ENCODE results near the gene TRAF6. TPM values are rescaled to one million over a fixed set of nuclear protein-coding genes. Genes with fewer than 3 reads are reported as not detected.

TRAF6 gene
- total RNA-seq, 1 donor from 2014 or later: 6.1 TPM

GRCh38 chr11:36460220-36460619 is 49.9 kb downstream of the TRAF6 start:
- FAIRE-seq (no peak), DNase-seq (ENCODE audit: low read depth) (no peak)
- H3K27me3 ChIP-seq (ENCODE audit: control insufficient read depth, insufficient read depth, low read length): no peaks in the 10 kb centered on the region
- TF ChIP-seq, protein P1, sequence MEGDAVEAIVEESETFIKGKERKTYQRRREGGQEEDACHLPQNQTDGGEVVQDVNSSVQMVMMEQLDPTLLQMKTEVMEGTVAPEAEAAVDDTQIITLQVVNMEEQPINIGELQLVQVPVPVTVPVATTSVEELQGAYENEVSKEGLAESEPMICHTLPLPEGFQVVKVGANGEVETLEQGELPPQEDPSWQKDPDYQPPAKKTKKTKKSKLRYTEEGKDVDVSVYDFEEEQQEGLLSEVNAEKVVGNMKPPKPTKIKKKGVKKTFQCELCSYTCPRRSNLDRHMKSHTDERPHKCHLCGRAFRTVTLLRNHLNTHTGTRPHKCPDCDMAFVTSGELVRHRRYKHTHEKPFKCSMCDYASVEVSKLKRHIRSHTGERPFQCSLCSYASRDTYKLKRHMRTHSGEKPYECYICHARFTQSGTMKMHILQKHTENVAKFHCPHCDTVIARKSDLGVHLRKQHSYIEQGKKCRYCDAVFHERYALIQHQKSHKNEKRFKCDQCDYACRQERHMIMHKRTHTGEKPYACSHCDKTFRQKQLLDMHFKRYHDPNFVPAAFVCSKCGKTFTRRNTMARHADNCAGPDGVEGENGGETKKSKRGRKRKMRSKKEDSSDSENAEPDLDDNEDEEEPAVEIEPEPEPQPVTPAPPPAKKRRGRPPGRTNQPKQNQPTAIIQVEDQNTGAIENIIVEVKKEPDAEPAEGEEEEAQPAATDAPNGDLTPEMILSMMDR (IDR thresholded peaks at IDR 0.05; ENCODE audit: insufficient read depth, low read length, severe bottlenecking): no peak
- H3K4me3 ChIP-seq (ENCODE audit: low read depth, low read length): no peak overlapping the region
- no peaks in the 10 kb centered on the region for H3K36me3 ChIP-seq (ENCODE audit: control insufficient read depth, insufficient read depth, low read length)

- DNase-seq (ENCODE audit: low read depth) (no peak), FAIRE-seq (peak; percentile 18)
- Histone ChIP-seq H3K36me3 (ENCODE audit: control insufficient read depth, insufficient read depth, low read length) (no peaks in the 10 kb centered on the region), H3K27me3 (ENCODE audit: control insufficient read depth, insufficient read depth, low read length) (no peaks in the 10 kb centered on the region), H3K4me3 (ENCODE audit: low read depth, low read length) (no peak overlapping the region)
- TF ChIP-seq, protein P1 (IDR thresholded peaks at IDR 0.05; ENCODE audit: insufficient read depth, low read length, severe bottlenecking): no peak
These were observed 51.0 kb downstream of the TRAF6 start for GRCh38 chr11:36459046-36459445.

- H3K27me3 ChIP-seq (ENCODE audit: control insufficient read depth, insufficient read depth, low read length): no peaks in the 10 kb centered on the region
- no peak for DNase-seq (ENCODE audit: low read depth)
- TF ChIP-seq, protein P1 (IDR thresholded peaks at IDR 0.05; ENCODE audit: insufficient read depth, low read length, severe bottlenecking): no peak
- no peak overlapping the region for H3K4me3 ChIP-seq (ENCODE audit: low read depth, low read length)
- H3K36me3 ChIP-seq (ENCODE audit: control insufficient read depth, insufficient read depth, low read length): no peaks in the 10 kb centered on the region
- no peak for FAIRE-seq
These were observed 51.8 kb downstream of the TRAF6 start for GRCh38 chr11:36458129-36458915.

GRCh38 chr11:36456156-36456555 is 53.9 kb downstream of the TRAF6 start:
- no peaks in the 10 kb centered on the region for H3K27me3 ChIP-seq (ENCODE audit: control insufficient read depth, insufficient read depth, low read length)
- DNase-seq (ENCODE audit: low read depth) (no peak), FAIRE-seq (peak; percentile 13)
- no peak overlapping the region for H3K4me3 ChIP-seq (ENCODE audit: low read depth, low read length)
- TF ChIP-seq, protein P1 (IDR thresholded peaks at IDR 0.05; ENCODE audit: insufficient read depth, low read length, severe bottlenecking): no peak
- no peaks in the 10 kb centered on the region for H3K36me3 ChIP-seq (ENCODE audit: control insufficient read depth, insufficient read depth, low read length)

GRCh38 chr11:36455658-36456111 is 54.4 kb downstream of the TRAF6 start:
- FAIRE-seq: no peak
- H3K27me3 ChIP-seq (ENCODE audit: control insufficient read depth, insufficient read depth, low read length): no peaks in the 10 kb centered on the region
- TF ChIP-seq, protein P1 (IDR thresholded peaks at IDR 0.05; ENCODE audit: insufficient read depth, low read length, severe bottlenecking): no peak
- no peak overlapping the region for H3K4me3 ChIP-seq (ENCODE audit: low read depth, low read length)
- peak; percentile 84 for DNase-seq (ENCODE audit: low read depth)
- no peaks in the 10 kb centered on the region for H3K36me3 ChIP-seq (ENCODE audit: control insufficient read depth, insufficient read depth, low read length)

All from bronchial epithelial cell (primary cell).